RPMI8226 (cell line): ENCODE data around the gene NCAM1.

ENCODE experiments used
- DNase-seq: peaks from one replicate; pipeline ENCODE4 v3.0.0-alpha.2; 2015

The NCAM1 gene

GRCh38 chr11:113237261-113237660, 276.0 kb downstream of the NCAM1 start:
- DNase-seq = peak; percentile 95

DNA sequence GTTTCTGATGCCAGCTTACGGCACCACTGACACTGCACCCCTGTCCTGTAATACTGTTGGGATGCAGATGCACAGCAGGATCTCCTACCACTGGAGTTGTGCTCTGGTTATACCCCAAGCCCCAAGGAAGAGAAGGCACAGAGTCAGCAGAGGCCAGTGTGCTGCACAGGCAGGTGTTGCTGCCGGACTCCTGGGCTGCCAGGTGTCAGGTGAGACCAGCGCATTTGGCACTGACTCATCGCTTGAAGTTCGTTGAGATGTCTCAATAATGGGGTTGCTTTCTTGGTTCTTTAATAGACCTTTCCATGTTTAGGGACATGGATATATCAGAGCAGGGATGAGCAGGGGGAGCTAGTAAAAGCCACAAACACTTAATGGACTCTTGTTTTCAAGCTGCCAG, 277.5 kb downstream of the NCAM1 start:
- DNase-seq = peak; percentile 93

- peak; percentile 88 for DNase-seq
Measured at GRCh38 chr11:113240389-113240788, 279.2 kb downstream of the NCAM1 start.

DNA sequence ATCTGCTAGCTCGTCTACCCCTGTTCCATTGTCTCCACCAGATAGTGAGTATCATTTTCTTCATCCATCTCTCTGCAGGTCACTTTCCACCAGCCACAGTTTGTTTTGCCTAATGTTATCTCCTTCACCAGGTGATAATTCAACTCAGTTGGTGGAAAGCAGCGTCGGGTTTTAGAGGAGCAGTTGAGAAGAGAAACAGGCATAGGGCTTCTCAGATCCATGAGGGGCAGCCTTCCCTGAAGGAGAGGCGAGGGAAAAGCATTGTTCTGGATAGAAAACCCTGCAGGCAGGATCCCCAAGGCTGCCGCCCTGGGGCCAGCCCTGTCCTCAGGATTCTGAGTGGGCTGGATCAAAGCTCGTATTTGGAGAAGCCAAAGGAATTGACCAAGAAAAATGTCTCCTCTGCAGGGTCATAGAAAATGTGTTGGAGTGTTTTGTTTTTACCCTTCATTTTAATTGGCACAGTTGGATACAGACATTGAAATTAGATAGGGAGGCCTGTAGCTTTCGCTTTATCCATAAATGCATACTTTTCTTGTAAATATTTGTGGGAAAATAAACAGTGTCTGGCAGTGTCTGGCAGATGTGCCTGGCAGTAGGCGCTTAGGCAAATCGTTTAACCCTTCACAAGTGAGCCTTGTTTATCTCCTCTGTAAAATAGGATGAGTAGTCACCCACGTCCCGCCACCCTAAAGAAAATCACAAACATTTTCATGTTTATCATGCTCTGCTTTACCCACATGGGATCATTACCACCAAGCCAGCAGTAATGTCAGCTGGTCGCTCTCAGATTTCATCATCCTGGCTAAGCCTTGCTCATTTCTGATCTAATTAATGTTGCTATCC, 279.8 kb downstream of the NCAM1 start:
- DNase-seq = no peak

DNA sequence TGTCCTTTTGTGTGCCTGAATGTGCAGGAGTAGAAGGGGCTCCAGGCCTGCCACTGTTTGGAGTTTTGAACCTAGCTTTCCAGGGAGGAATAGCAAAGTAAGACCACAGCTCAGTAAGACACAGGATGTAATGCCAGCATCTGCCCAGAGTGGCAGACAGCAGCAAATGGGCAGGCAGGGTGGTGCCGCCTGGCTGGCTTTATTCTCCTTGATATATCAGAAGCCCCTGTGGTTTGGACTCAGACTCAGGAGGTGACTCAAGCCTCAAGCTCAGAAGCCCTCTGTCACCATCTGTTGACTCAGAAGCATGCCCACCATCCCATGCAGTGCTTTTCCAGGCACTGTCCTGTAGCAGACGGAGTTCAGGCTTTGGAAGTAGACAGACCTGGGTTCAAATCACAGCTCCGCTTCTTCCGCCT, 280.4 kb downstream of the NCAM1 start:
- peak; percentile 30 for DNase-seq

DNA sequence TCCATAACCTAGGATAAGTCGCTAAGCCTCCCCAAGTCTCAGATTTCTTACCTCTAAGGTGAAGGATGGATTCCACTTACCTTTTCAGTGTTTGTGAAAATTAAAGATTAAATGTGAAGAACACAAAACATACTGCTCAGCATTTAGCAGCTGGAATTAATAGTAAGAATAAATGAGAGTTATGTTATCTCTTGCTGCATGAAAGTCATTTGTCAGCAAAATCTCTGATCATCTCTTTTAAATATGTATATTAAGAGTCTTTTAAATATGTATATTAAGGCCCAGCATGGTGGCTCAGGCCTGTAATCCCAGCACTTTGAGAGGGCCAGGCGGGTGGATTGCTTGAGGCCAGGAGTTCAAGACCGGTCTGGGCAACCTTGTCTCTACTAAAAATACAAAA, 280.8 kb downstream of the NCAM1 start:
- no peak for DNase-seq

- DNase-seq = peak; percentile 88
Measured at GRCh38 chr11:113242767-113243397, 281.7 kb downstream of the NCAM1 start.

DNA sequence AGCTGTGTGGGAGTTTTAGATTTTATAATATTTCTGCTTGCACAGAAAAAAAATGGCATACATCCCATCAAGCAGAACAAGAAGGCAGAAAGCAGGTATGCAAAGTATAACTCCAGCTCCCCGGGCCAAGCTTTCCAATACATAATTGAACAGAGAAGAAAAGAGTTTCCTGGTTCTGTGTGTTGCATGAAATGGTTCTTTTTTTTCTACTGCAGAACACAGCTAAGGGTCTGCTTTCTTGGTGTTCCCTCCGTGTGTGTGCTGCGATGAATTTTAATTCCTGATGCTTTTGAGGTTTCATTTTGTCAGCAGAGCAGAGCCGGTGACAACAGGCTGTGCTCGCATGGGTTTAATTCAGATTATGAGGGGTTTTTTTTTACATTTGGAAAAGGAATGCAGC, 282.5 kb downstream of the NCAM1 start:
- DNase-seq = no peak

- DNase-seq = no peak
Measured at GRCh38 chr11:113245216-113245615, 284.0 kb downstream of the NCAM1 start.

DNA sequence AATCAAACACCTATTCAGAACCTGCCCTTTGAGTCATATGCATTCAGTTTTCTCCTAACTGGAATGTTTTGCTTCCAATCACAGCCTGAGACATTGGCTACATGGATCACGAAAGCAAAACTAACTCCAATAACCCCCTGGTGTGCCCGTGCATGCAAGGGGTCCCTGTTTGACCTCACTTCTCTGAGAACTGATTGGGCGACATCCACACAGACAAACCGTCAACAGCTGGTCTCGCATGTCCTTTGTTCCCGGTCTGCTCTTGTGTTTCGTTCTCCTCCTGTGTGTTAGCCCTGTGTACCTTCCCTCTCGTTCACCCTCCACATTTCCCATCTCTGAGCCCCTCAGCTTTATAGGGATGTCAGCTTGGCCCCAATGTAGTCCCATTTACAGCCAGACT, 286.0 kb downstream of the NCAM1 start:
- no peak for DNase-seq

DNA sequence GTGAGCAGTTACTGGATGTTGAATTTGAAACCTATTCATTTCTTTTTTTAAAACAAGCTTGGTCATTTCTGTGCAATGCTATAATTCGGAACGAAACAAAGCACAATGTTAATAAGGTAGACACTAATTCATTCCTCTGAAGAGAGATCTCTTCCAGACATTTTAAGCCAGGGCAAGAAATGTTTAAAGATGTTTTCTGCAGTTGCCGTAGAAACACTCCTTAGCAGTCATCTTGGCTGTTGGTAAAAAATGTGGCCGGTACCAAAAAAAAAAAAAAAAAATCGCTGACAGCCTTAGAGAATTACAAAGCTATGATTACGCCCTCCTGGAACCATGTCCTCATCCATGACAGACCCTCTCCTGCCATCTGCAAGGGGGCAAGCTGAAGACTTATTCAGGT, 286.7 kb downstream of the NCAM1 start:
- DNase-seq = no peak

DNA sequence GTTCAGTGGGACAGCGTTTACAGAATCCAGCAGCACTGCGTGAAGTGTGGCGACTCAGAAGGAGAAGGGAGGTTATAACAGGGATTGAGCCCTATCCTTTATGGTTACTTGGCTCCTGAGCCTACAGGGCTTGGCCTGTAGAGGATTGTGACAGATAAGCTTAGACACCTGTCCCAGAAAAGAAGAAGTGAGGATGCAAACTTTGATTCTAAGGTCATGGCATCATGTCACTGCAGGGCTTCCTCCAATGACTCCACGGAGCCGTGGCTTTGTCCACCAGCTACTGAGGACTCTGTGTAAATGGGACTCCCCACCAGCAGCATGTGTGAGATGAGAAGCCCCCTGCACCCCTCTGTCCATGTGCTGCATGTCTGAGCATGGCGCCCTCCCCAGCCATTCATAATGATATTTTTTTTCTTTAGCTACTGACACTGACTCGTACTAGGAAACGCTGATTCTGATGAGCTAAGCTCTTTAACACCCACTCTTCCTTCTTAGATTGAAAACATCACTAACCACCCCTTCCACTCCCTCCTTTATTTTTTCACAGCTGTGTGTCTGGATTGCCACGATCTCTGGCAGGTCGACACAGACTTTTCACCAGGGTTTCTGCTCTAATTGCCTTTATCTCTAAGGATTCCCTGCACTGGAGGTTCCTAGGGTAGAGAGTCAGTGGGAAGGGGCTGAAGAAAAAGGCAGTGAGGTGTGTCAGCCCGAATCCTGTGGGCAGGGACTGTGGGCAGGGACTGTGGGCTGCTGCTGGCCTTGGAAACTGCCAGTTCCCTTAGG, 287.7 kb downstream of the NCAM1 start:
- peak; percentile 83 for DNase-seq

GRCh38 chr11:113249491-113249763, 288.2 kb downstream of the NCAM1 start:
- peak; percentile 84 for DNase-seq

- DNase-seq = no peak
Measured at GRCh38 chr11:113249786-113250185, 288.6 kb downstream of the NCAM1 start.

DNA sequence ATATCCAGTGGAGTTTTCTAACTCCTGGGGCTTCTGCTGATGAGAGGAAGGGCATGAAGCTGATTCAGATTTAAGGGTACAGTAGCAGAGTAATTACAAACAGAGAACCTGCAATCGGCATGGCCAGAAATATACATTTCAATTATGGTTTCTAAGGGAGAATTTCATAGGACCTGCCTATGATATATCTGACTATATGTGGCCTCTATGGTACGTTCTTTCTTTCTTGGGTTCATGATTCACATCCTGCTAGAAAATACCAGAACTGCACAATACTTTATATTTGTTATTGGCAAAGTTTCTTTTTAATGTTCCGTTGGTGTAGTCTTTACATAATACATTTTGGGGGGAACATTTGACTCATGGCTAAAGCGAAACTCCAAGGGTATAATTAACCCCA, 290.1 kb downstream of the NCAM1 start:
- no peak for DNase-seq

DNA sequence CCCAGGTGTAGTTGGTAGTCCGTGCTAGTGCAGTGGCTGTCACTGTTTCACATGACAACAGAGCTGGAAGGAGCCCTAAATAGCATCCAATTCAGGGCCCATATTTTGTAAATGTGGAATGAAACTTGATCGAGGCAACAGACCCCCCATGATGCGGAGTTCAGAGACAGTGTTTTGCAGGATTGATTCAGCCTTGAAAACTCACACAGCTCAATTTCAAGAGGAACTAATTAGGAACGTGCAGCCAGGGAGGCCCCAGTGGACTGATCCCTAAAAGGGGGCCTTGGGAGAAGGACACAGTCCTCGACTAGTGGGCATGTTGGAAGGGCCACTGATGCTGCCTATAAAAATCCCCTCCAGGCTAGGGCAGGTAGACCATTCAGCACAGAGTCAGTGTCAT, 292.2 kb downstream of the NCAM1 start:
- peak; percentile 39 for DNase-seq

DNA sequence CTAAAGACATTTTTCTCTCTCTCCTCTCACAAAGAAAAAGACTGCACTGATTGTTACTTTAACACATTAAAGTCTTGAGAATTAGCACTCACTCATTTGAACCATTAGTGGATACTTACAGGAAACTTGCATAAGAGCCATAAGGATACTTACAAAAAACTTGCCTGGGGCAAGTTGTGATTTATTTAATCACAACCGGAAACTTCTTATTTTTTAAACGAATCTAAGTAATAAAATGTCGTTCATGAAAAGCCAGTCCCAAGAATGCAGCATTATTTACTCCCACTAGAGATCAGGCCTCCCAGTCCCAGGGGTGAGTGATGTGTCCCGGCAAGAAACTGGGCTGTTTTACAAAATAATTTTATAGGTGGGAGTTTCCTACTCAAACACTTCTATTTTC, 293.9 kb downstream of the NCAM1 start:
- no peak for DNase-seq

DNA sequence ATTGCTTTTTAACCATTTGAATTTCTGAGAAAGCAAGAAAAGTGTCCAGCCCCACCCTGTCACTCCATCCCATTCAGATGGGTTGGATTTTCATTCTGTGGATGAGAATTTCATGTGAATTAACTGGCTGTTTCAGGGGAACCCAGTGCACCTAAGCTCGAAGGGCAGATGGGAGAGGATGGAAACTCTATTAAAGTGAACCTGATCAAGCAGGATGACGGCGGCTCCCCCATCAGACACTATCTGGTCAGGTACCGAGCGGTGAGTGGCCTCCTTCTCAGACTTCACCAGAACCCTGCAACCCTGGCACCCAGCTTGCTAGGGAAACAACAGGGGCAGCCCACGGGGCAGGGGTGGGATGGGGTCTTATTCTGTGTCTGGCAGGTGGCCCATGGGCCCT, 294.5 kb downstream of the NCAM1 start:
- no peak for DNase-seq

GRCh38 chr11:113256431-113257202, 295.4 kb downstream of the NCAM1 start:
- no peak for DNase-seq

DNA sequence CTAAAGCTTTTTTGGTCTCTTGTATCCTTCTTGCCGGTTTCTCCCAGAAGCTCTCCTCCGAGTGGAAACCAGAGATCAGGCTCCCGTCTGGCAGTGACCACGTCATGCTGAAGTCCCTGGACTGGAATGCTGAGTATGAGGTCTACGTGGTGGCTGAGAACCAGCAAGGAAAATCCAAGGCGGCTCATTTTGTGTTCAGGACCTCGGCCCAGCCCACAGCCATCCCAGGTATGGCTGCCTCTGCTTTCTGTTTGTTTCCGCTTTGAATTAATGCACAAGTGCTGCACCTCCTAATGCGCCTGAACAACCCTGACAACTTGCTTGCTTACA, 298.8 kb downstream of the NCAM1 start:
- no peak for DNase-seq

GRCh38 chr11:113260541-113260940, 299.3 kb downstream of the NCAM1 start:
- no peak for DNase-seq

GRCh38 chr11:113261709-113262475, 300.7 kb downstream of the NCAM1 start:
- DNase-seq = peak; percentile 89

- DNase-seq = peak; percentile 55
Measured at GRCh38 chr11:113262594-113262993, 301.4 kb downstream of the NCAM1 start.
